NCI-H2227 (cell line): ENCODE data around the gene DAP.

Source experiments
- DNase-seq: peaks from one replicate; lab custom pipeline; 2025; ENCODE audit not compliant: unreplicated experiment; lab: John Stamatoyannopoulos, UW

The DAP gene

DNA sequence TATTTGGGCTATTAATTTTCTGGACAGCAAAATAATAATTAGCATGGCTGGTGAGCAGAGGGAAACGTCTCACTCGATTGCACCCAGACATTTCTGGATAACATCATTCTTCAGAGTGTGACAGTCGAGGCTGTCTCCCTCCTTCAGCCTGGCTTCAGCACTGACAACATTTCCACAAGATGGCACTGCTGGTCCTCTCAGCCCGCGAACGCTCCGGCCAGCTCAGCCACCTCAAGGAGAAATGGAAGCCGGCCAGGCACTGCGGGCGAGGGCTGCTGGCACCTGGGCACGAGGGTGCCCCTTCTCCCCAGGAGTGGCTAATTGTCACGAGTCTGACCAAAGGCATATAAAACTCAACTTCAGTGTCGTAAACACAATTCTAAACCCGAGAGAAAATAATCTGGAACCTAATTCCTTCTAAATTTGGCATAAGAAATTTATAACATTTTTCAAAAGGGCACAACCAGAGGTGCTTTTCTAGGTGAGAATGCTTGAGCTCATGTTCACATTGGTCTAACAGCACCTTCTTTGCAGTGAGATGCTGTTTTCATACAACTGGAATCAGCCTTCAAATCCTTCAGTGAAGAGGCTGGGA lies 65.9 kb downstream of the DAP start:
- peak; percentile 75 for DNase-seq

DNA sequence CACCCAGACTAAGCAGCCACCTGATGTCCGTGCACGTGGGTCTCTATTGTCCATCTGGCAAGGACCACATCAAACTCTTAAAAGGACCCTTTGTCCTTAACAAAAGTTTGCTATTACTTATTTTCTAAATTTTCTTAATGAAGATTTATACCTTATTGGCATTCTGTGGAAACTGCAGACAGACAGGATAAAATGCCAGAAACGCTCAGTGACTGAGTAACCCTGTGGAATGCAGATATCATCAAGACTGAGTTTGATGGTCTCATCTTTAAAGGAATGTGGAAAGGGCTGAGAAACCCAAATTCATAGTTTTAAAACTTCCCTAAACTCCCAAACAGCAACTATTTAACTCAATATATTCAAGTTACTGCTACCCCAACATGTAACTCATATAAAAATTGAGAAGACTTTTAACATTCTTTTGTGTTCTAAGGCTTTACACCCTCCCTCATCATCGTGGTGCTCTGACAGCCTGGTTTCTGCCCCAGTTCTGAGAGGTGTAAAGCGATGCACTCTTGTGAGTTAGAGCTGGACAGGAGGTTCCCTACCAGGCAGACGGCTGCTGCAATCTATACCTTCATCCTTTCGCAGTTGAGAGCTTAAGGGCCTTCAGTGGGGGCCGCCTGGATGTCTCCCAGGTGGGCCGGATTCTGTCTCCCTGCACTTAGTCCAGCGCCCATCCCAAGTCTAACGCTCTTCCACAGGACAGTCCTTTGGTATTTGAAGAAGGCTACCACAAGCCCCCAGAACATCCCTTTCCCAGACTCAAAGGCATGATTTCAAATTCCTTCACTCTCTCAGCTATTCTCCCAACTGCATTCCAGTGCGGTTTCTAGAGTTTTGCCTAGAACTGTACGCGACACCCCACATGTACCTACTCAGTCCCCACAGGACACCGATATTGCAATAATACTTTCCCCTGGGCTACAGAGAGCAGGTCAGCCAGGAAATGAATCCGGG lies 68.9 kb downstream of the DAP start:
- no peak for DNase-seq

DNA sequence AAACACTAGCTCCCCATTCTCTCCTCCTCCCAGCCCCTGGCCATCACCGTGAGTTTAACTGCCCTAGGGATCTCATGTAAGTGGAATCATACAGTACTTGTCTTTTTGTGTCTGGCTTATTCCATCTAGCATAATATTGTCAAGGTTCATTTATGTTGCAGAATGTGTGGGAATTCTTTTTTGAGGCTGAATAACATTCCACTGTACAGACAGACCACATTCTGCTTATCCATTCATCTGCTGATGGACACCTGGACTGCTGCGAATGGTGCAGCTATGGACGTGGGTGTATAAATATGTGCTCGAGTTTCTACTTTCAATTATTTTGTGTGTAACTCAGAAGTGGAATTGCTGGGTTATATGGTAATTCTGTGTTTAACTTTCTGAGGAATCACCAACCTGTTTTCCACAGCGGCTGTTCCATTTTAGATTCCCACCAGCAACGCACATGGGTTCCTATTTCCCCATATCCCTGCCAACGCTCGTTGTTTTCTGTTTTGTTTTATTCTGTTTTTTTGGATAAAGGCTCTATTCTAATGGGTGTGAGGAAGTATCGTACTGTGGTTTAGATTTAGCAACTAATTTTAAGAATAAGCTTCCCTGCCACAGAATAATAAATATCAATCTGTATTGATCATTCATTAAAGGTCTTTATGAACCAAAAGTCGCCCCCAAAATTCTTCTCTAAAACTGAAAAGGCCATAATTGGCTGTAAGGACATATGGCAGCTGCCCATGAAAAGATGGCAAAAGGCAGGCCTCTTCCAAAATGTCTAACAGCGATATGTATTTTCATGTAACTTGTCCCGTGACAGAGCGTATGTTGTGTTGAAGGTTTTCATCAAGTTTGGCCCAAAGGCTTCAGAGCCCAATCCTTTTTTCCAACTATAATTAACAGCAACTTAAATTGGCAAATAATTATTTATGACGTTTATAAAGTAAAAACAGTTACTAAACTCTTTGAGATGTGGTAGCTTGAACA lies 70.3 kb downstream of the DAP start:
- DNase-seq, result no peak

DNA sequence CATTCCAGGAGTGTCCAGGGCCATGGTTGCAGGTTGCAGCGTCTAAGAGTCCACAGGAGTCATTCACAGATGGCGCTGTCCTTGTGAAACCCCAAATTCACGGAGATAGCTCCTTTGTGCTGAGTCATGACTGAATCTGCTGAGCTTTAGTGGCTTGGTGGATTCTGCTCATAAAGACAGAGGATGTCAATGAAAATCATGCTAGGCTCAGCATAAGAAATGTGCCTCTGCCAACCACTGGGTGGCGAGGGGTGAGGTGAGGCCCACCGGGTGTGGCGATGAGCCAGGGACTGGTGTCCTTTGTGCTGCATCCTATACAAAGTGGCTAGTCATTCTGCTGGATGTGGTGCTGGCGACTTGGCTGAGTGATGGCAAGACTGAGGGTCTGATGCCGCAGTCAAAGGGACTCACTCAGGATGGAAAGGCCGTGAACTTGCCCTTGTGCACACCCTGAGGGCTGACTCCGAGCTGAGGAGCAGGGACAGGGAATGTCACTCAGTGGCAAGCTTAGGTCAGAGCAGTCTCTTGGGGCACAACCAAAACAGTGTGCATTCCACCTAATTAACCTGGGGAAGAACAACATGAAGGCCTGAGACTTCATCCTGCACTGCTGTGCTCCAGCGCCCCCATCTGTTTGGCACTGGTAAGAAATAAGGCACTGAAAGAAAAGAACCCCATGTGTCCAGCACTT lies 71.5 kb downstream of the DAP start:
- DNase-seq, result no peak

DNA sequence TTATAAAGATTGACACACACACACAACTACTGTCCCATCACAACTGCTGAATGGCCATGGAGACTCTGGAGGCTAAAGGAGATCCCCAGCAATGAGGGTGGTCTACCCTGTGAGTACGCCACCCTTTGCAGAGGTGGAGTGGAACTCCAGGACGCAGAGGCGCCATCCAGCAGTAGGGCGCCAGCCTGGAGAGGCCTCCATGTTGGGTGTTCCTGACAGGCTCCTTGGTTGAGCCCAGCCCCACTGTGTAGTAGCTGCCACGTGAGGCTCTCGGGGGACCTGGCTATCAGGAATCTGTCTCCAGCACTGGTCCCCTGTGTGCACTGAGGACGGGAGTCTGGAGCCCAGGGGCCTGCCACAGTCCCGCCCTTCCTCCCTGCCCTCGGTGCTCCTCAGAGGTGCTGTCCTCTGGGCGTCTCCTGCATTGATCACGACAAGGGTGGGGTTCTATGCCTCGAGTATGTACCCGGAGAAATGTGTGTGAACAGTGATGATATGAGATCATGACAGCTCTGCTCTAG lies 72.3 kb downstream of the DAP start:
- no peak for DNase-seq

DNA sequence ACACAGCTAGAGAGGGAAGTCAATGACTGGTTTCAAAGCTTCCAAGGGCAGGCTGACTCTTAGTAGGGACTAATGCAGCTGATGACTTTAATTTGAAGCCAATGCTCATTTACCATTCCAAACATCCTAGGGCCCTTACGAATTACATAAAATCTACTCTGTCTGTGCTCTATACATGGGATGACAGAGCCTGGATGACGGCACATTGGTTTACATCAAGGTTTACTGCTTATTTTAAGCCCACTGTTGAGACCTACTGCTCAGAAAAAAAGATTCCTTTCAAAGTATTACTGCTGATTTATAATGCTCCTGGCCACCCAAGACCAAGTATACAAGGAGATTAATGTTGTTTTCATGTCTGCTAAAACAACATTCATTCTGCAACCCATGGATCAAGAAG lies 74.1 kb downstream of the DAP start:
- DNase-seq, result no peak

DNA sequence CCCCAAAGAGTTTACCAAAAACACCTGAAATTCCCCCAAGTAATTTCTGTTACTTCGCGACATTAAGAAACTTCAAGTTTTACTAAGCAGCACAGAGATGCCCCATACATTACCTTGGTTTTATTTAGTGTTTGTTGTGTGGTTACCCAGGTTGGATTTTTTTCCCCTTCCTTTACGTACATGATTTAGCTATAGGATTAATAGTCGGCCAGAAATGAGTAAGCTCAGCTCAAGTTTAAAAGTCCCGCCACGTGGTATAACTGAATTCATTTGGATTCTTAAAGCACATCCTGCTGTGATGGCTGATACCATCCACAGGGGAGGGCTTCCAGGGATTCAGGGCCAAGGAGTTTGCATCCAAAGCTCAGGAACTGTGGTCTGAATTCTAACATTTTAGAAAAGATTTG lies 75.9 kb downstream of the DAP start:
- no peak for DNase-seq

DNA sequence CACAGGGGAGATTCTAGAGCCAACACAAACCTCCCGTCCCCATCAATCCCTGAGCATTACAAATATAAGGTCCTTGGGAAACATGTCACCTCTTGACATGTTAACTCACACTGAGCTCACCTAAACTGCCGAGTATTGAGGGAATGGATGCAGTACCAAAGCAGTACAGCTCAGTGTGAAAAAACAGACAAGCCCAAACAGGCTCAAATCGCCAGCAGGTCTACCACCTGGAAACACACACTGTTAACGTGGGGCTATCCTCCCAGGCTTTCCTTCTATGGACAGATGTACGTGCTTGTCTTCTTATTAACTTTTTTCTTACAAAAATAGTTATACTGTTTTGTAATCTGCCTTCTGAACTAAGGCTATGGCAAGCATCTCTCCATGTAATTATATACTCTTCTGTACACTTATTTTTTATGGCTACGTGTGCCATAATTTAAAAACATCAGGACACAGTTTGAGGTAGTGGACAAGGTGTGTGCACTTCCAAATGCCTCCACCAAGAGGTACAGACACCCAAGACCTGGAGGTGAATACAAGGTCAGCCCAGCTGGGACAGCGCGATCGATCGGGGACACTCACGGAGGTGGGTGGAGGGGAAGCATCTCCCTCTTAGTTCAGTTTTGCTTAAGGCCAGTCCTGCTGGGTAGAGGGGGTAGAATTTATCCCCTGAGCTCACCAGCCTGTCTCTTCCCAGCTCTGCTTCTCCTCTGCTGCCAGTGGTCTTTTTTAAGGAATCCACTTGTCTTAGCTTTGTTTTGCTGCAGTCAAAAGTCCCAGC lies 76.5 kb downstream of the DAP start:
- DNase-seq, result no peak

DNA sequence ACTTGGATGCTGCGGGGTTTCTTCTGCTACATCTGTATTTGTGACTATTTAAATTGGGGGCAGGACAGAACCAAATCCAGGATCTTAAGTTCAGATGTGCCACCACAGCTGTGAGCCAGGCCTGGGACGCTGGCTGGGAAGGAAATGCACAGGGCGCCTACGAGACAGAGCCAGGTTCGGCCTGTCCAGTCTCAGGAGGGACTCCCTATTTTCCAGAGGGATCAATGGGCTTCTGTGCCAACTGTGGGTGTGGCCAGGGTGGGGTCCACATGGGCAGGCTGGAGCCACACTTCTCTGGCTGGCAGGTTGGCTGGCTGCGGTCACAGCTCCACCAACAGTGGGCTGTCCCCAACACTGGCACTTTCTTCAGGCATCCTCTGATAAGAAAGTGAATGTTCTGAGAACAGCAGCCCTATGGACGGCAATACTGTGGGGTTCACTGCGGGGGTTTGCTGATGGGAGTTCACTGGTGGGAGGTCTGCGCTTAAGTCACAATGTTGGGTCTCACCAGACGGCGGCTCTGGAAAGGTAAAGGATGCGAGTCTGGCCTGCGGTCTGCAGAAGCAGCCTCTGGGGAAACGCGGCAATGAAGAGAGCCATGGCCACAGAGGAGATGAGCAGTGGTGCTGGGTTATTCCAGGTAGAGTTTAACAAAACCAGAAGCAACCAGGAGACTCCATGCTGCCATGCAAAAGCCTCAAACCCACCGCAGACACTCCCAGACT lies 78.1 kb downstream of the DAP start:
- DNase-seq, result no peak

DNA sequence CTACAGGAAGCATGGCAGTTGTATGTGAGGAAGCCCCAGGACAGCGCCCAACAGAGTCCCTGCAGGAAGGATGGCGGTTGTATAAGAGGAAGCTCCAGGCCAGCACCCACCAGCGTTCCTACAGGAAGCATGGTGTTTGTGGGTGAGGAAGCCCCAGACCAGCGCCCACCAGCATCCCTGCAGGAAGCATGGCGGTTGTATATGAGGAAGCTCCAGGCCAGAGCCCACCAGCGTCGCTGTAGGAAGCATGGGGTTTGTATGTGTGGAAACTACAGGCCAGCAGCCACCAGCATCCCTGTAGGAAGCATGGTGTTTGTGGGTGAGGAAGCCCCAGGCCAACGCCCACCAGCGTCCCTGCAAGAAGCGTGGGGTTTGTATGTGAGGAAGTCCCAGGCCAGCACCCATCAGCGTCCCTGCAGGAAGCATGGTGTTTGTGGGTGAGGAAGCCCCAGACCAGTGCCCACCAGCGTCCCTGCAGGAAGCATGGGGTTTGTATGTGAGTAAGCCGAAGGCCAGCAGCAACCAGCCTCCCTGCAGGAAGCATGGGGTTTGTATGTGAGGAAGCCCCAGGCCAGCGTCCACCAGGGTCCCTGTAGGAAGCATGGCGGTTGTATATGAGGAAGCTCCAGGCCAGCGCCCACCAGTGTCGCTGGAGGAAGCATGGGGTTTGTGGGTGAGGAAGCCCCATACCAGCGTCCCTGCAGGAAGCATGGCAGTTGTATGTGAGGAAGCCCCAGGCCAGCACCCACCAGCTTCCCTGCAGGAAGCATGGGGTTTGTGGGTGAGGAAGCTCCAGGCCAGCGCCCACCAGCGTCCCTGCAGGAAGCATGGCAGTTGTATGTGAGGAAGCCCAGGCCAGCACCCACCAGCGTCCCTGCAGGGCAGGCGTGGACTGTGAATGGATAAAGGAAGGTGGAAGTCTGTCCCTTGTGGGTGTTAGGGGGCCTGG lies 79.0 kb downstream of the DAP start:
- no peak for DNase-seq

DNA sequence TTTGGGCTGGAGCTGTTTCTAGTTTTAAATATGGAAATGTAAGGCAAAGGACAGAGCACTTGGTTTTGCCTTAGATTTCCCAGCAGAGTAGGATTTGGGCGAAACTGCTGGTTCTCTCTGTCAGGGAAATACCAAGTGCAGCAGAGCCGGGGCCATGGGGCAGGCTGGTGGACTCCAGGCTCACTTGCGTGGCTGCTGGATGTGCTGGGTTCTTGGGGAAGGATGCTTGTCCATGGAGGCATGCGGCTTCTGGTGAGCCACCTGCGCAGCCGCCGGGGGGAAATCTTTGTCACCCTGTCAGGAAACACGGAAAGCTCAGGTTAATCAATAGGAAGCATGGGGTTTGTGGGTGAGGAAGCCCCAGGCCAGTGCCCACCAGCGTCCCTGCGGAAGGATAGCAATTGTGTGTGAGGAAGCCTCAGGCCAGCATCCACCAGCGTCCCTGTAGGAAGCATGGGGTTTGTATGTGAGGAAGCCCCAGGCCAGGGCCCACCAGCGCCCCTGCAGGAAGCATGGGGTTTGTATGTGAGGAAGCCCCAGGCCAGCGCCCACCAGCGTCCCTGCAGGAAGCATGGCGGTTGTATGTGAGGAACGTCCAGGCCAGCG lies 80.1 kb downstream of the DAP start:
- DNase-seq, result no peak

DNA sequence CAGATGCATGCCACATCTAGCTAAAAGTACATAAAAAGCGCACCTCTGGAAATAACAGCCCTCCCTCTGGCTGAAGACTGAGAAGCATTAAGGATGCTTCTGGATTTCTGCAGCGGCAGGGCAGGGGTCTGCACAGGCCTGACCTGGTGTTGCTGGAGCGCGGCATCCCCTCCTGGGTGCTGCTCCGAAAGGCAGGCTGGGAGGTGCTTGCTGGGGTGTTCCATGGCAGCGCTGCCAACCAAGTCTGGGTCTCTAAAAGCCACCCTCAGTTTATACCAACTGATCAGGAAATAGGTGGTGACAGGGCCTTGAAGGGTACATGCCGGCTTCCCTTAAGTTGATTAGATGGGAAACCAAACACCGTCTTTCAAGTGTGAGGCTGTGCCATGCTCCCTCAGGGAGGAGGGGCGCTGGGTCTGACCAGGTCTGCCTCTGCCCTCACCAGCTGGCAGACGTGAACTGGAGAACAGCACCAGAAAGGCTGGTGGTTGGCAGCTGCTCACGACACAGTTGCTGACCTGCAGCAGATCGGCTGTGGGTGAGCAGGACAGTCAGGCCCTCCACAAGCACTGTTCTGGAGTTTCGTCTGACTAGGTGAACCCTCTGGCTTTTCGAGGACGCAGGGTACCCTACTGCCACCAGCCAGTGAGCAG lies 81.6 kb downstream of the DAP start:
- DNase-seq, result no peak

DNA sequence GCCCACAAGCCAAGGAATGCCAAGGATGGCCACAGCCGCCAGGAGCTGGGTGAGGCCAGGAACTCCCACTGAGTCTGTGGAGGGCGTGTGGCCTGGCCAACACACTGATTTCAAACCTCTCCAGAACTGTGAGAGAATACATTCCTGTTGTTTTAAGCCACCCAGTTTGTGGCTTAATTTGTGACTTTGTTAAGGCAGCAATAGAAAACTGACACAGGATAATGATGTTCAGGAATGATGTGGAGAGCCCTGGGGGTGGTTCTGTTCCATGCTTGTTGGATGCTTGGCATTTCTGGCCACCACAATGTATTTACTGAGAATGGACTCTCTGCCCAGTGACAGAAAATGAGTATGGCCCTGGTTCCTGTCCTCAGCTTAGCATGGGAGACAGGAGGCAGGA lies 82.8 kb downstream of the DAP start:
- DNase-seq, result no peak

DNA sequence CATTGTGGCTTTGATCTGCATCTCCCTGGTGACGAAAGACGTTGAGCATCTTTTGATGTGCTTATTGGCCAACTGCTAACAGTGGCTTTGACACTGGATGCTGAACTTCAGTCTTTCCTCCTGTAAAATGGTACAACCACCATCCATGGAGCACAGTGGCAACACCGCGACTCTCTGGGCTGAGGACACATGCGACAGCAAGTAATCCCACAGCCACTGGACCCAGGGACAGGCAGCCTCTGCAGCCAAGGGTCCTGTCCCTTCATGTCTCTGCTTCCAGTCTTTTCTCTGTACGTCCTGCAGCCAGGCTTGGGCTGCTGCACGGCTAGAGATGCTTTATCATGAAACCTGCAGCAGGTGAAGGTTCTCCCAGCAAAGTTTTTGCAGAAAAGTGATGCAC lies 83.5 kb downstream of the DAP start:
- no peak for DNase-seq

DNA sequence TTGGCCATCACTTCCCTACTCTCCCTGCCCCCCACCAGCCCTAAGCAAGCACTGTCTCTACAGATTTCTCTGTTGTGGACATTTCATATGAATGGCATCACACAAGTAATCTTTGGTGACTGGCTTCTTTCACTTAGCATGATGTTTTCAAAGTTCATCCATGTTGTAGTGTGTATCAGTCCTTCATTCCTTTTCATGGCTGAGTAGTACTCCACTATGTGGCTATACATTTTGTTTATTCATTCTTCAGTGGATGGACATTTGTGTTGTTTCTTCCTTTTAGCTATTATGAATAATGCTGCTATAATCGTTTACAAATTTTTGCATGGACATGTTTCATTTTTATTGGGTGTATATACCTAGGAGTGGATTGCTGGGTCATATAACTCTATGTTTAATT lies 84.1 kb downstream of the DAP start:
- no peak for DNase-seq

DNA sequence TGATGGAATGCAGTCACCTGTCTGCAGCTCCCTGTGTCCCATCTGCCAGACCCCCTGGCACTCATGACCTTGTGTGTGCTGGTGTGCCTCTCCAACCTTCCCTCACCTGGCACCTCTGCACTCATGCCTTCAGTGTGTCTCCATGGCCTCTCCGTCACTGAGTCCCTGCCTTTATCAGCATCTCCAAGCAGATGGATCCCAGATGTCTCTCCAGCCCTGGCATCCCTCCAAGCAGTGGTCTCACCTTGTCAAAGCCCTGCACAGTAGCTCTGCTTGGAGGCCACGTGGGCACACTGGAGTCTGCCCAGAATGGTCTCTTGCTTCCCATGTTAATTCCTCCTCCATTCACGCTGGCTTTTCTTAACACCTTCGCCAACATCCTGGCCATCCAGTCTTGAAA lies 84.8 kb downstream of the DAP start:
- no peak for DNase-seq

DNA sequence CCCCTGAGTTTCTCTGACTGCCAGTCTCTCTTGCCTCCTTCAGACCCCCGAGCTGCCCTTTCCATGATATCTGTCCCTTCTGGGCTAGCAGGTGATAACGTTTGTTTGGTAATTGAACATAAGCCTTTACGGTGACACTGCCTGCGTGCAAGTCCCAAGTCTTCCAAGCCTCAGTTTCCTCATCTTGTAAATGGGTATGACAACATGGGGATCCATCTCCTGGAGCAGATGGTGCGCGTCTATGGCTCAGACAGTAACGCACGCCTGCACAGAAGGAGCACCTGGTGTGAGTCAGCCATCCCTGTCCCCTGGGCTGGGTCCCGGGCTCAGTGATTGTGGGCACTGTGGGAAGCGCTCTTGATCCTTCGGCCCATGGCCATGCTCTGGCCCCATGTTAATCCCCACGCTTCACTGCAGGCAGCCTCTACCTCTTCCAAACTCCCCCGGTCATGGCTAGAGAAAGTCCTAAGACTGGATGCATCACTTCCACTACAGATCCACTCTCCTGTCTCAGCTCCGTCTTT lies 85.8 kb downstream of the DAP start:
- no peak for DNase-seq
